H1 (cell line): Measurements from ENCODE around the gene MACROD2. TPM values are rescaled to one million over a fixed set of nuclear protein-coding genes. Genes with fewer than 3 reads are reported as not detected.

Source experiments
- CTCF ChIA-PET: fragments of 300-600 bp; sonication (Branson Sonifier 250); formaldehyde crosslinking; loops from one replicate; lab custom pipeline; 2021; ENCODE audit not compliant: partially characterized antibody; lab: Charles Lee
- POLR2A ChIA-PET: fragments of 300-600 bp; sonication (Branson Sonifier 250); formaldehyde crosslinking; loops from one replicate; lab custom pipeline; 2021; ENCODE audit warnings: inconsistent platforms; ENCODE audit not compliant: partially characterized antibody; lab: Charles Lee
- DNase-seq, 2 experiments: peaks; one replicate each; pipeline versions ENCODE4 v3.0.0 to v3.0.0-alpha.2; 2010 to 2022; ENCODE audit warnings: low spot score in 2 of 2, low read depth in 1 of 2, mixed read lengths in 1 of 2
- FAIRE-seq: peaks from 2 replicates; lab custom pipeline; 2011; peaks lifted over from hg19 to GRCh38; lab: Jason Lieb, UNC
- H2AFZ ChIP-seq: 2 replicates; pipeline ENCODE4 v1.8.1; 2012; ENCODE audit warnings: low read length, inconsistent platforms
- H2AK5ac ChIP-seq: 2 replicates; pipeline ENCODE4 v1.6.1; 2013; ENCODE audit warnings: low read depth, low read length
- H2BK120ac ChIP-seq: replicated peaks from 2 replicates; pipeline ENCODE3; 2013; ENCODE audit warnings: low read depth, low read length, inconsistent platforms
- H2BK12ac ChIP-seq: 2 replicates; pipeline ENCODE4 v1.6.1; 2013; ENCODE audit warnings: low read depth, low read length
- H2BK15ac ChIP-seq: 2 replicates; pipeline ENCODE4 v1.6.1; 2013; ENCODE audit warnings: low read length
- H2BK20ac ChIP-seq: 2 replicates; pipeline ENCODE4 v1.6.1; 2013; ENCODE audit warnings: low read length
- H2BK5ac ChIP-seq: 2 replicates; pipeline ENCODE4 v1.6.1; 2013; ENCODE audit warnings: low read depth, low read length
- H3K14ac ChIP-seq: 2 replicates; pipeline ENCODE4 v1.6.1; 2013; ENCODE audit warnings: inconsistent platforms; ENCODE audit not compliant: insufficient read length
- H3K18ac ChIP-seq: 2 replicates; pipeline ENCODE4 v1.6.1; 2013; ENCODE audit warnings: low read length; ENCODE audit errors: extremely low read depth
- H3K23ac ChIP-seq: 2 replicates; pipeline ENCODE4 v1.6.1; 2013; ENCODE audit warnings: inconsistent platforms; ENCODE audit not compliant: insufficient read length
- H3K23me2 ChIP-seq: 2 replicates; pipeline ENCODE4 v1.6.1; 2013; ENCODE audit warnings: low read depth, low read length
- H3K27ac ChIP-seq: 2 replicates; pipeline ENCODE4 v1.6.1; 2011; ENCODE audit warnings: low read depth, low read length, inconsistent platforms
- H3K27me3 ChIP-seq, 4 experiments: replicated peaks in 1 of 4; 1 replicate in 1 of 4; 2 replicates in 3 of 4; pipeline versions ENCODE4 v1.6.1 to v1.8.1; 2011 to 2013; ENCODE audit warnings: low read length in 3 of 4, mild to moderate bottlenecking in 3 of 4, inconsistent platforms in 2 of 4, mixed read lengths in 2 of 4, moderate library complexity in 1 of 4; ENCODE audit not compliant: control insufficient read depth in 3 of 4, insufficient read depth in 3 of 4; ENCODE audit errors: extremely low read depth in 1 of 4
- H3K36me3 ChIP-seq, 4 experiments: 2 replicates each; pipeline versions ENCODE4 v1.6.1 to v1.8.1; 2011 to 2013; ENCODE audit warnings: mild to moderate bottlenecking in 4 of 4, low read length in 3 of 4, moderate library complexity in 2 of 4, control low read depth in 1 of 4, inconsistent platforms in 1 of 4; ENCODE audit not compliant: insufficient read depth in 4 of 4, control insufficient read depth in 2 of 4
- H3K4ac ChIP-seq: replicated peaks from 2 replicates; pipeline ENCODE3; 2013; ENCODE audit warnings: low read length, low read depth, mixed read lengths, inconsistent platforms; ENCODE audit not compliant: insufficient read length
- H3K4me1 ChIP-seq, 4 experiments: replicated peaks in 1 of 4; 1 replicate in 1 of 4; 2 replicates in 3 of 4; pipeline versions ENCODE4 v1.6.1 to v1.8.1; 2011 to 2013; ENCODE audit warnings: low read length in 3 of 4, inconsistent platforms in 2 of 4, mixed read lengths in 1 of 4; ENCODE audit not compliant: insufficient read depth in 4 of 4, control insufficient read depth in 3 of 4
- H3K4me2 ChIP-seq, 2 experiments: 2 replicates each; pipeline versions ENCODE4 v1.6.1 to v1.8.1; 2011 to 2013; ENCODE audit warnings: low read depth in 2 of 2, low read length in 2 of 2, control low read depth in 1 of 2, inconsistent platforms in 1 of 2, mild to moderate bottlenecking in 1 of 2; ENCODE audit not compliant: insufficient read depth in 1 of 2
- H3K4me3 ChIP-seq, 4 experiments: fragments of 200-600, 300-600 bp in 1 of 4; sonication (generic), shearing (Covaris generic), sonication (Bioruptor Twin) in 1 of 4; 2 replicates each; pipeline versions ENCODE4 v1.5.1 to v1.8.1; 2011 to 2016; ENCODE audit warnings: low read length in 4 of 4, low read depth in 3 of 4, control low read depth in 2 of 4, inconsistent platforms in 2 of 4, mild to moderate bottlenecking in 2 of 4, mixed read lengths in 1 of 4, moderate library complexity in 1 of 4; ENCODE audit not compliant: insufficient read depth in 2 of 4; ENCODE audit errors: extremely low read depth in 1 of 4
- H3K56ac ChIP-seq: replicated peaks from 2 replicates; pipeline ENCODE3; 2013; ENCODE audit warnings: low read depth, mild to moderate bottlenecking, mixed read lengths, low read length, inconsistent platforms; ENCODE audit not compliant: insufficient read length
- H3K79me1 ChIP-seq: 2 replicates; pipeline ENCODE4 v1.6.1; 2013; ENCODE audit warnings: low read depth, low read length, control low read depth
- H3K79me2 ChIP-seq, 2 experiments: 2 replicates each; pipeline versions ENCODE4 v1.6.1 to v1.8.1; 2012 to 2013; ENCODE audit warnings: low read length in 2 of 2, mild to moderate bottlenecking in 2 of 2, inconsistent platforms in 1 of 2; ENCODE audit not compliant: insufficient read depth in 2 of 2, control insufficient read depth in 1 of 2
- H3K9ac ChIP-seq, 4 experiments: replicated peaks in 1 of 4; 1 replicate in 1 of 4; 2 replicates in 3 of 4; pipeline versions ENCODE4 v1.6.1 to v1.8.1; 2011 to 2013; ENCODE audit warnings: low read depth in 3 of 4, low read length in 3 of 4, control low read depth in 2 of 4, mild to moderate bottlenecking in 2 of 4, moderate library complexity in 2 of 4, inconsistent platforms in 1 of 4; ENCODE audit errors: extremely low read depth in 1 of 4
- H3K9me3 ChIP-seq, 2 experiments: 2 replicates each; pipeline versions ENCODE4 v1.6.1 to v1.8.1; 2012 to 2013; ENCODE audit warnings: mild to moderate bottlenecking in 2 of 2, moderate library complexity in 2 of 2, control low read depth in 1 of 2, inconsistent platforms in 1 of 2, low read depth in 1 of 2, low read length in 1 of 2, mixed read lengths in 1 of 2; ENCODE audit not compliant: insufficient read depth in 2 of 2
- H4K20me1 ChIP-seq, 2 experiments: replicated peaks in 1 of 2; 2 replicates each; pipeline versions ENCODE3 to v1.8.1; 2011 to 2013; ENCODE audit warnings: inconsistent platforms in 2 of 2, low read length in 2 of 2, mild to moderate bottlenecking in 1 of 2; ENCODE audit not compliant: insufficient read depth in 2 of 2, control insufficient read depth in 1 of 2
- H4K5ac ChIP-seq: 2 replicates; pipeline ENCODE4 v1.6.1; 2013; ENCODE audit warnings: low read length, low read depth, mixed read lengths, inconsistent platforms; ENCODE audit not compliant: insufficient read length
- H4K8ac ChIP-seq: 2 replicates; pipeline ENCODE4 v1.8.0; 2013; ENCODE audit warnings: mild to moderate bottlenecking, moderate library complexity, low read length, inconsistent platforms; ENCODE audit not compliant: insufficient read depth; ENCODE audit errors: extremely low read depth
- H4K91ac ChIP-seq: replicated peaks from 2 replicates; pipeline ENCODE3; 2013; ENCODE audit warnings: low read length, mixed read lengths, inconsistent platforms; ENCODE audit not compliant: insufficient read length
- ASH2L ChIP-seq: fragments of 200-600, 300-600 bp; sonication (generic); IDR thresholded peaks from one replicate; pipeline ENCODE4 v1.7.1; 2017; ENCODE audit warnings: low read length
- CHD1 ChIP-seq: IDR thresholded peaks from 2 replicates; pipeline ENCODE4 v1.6.1; 2012; ENCODE audit warnings: low read depth, low read length, improper control_type of control experiment
- CHD2 ChIP-seq: IDR thresholded peaks from 2 replicates; pipeline ENCODE4 v1.6.1; 2012; ENCODE audit warnings: low read length, improper control_type of control experiment
- KDM4A ChIP-seq: IDR thresholded peaks from one replicate; pipeline ENCODE4 v1.7.1; 2012; ENCODE audit warnings: low read depth, mild to moderate bottlenecking, moderate library complexity, low read length, inconsistent platforms; ENCODE audit not compliant: severe bottlenecking
- MAX ChIP-seq: IDR thresholded peaks from 2 replicates; pipeline ENCODE4 v1.6.1; 2012; ENCODE audit warnings: inconsistent platforms
- NANOG ChIP-seq: IDR thresholded peaks from 2 replicates; pipeline ENCODE4 v1.6.1; 2011; ENCODE audit warnings: low read length, low read depth, mild to moderate bottlenecking, inconsistent platforms; ENCODE audit not compliant: insufficient read depth, poor library complexity, severe bottlenecking
- PHF8 ChIP-seq: fragments of 200-600 bp; sonication (generic); conservative IDR thresholded peaks from 2 replicates; pipeline ENCODE4 v1.7.1; 2012; ENCODE audit warnings: low read depth, mild to moderate bottlenecking, inconsistent platforms, low read length, moderate library complexity
- SAP30 ChIP-seq: fragments of 300-600 bp; sonication (generic); IDR thresholded peaks from 2 replicates; pipeline ENCODE4 v1.7.1; 2012; ENCODE audit warnings: low read length, moderate library complexity, mild to moderate bottlenecking, inconsistent platforms; ENCODE audit not compliant: insufficient read depth, insufficient replicate concordance
- SIRT6 ChIP-seq: IDR thresholded peaks from one replicate; pipeline ENCODE4 v1.7.1; 2012; ENCODE audit warnings: low read length, inconsistent platforms
- SP4 ChIP-seq: IDR thresholded peaks from 2 replicates; pipeline ENCODE4 v1.6.1; 2012; ENCODE audit warnings: low read length, inconsistent platforms
- SRF ChIP-seq: IDR thresholded peaks from 2 replicates; pipeline ENCODE4 v1.6.1; 2011; ENCODE audit warnings: mild to moderate bottlenecking, low read depth, low read length, moderate library complexity
- USF2 ChIP-seq: IDR thresholded peaks from 2 replicates; pipeline ENCODE4 v1.6.1; 2011; ENCODE audit warnings: low read length, improper control_type of control experiment
- YY1 ChIP-seq: IDR thresholded peaks from 2 replicates; pipeline ENCODE4 v1.6.1; 2011; ENCODE audit warnings: low read depth, mild to moderate bottlenecking, low read length
- WGBS, 2 experiments: shearing (Covaris generic) in 1 of 2; methylation state at CpG; one replicate each; pipeline versions ENCODE4 v1.1.6 to v1.1.7; 2013 to 2015; ENCODE audit warnings: low lambda C conversion rate in 2 of 2, mixed read lengths in 2 of 2, inconsistent platforms in 1 of 2, low coverage in 1 of 2, missing lambda C conversion rate in 1 of 2; ENCODE audit not compliant: insufficient replicate concordance in 2 of 2, insufficient coverage in 1 of 2, insufficient read length in 1 of 2; ENCODE audit errors: extremely low coverage in 1 of 2, missing lambda C conversion rate in 1 of 2; 5-methylcytosine and 5-hydroxymethylcytosine counted together
- polyA plus RNA-seq, 7 experiments: library from polyadenylated mRNA; depleted of rRNA in 3 of 7; stranded (reverse) in 5 of 7; unstranded in 2 of 7; fragments of >200 nt in 5 of 7; fragments of 200-250 nt in 2 of 7; gene quantifications; 1 replicate in 5 of 7; 2 replicates in 1 of 7; 4 replicates in 1 of 7; pipeline versions ENCODE4 v1.2.1 to v1.2.3, GENCODE V29; 2011 to 2013; ENCODE audit warnings: missing spikeins in 2 of 7, mixed read lengths in 2 of 7
- total RNA-seq: library from RNA; stranded (reverse); fragmentation: NEBNext Ultra II Directional; extraction: Animal tissue kit (Norgen Biotek cat#: 25700); gene quantifications from 2 replicates; pipeline ENCODE4 v1.2.1, GENCODE V29; 2021

MACROD2 gene
- total and polyA plus RNA-seq, 2 of the 8 experiments (the other 6 are each of a cell fraction or from before 2014, with no cell fraction given), result 0.70 to 3.9 TPM

- 83% methylated on average over 3 of the region's 3 CpGs; no CpG with 5 or more reads in 1 of the 2 experiments for WGBS, 2 experiments
- no peaks in the 10 kb centered on the region for H3K23me2 ChIP-seq
- H3K79me1 ChIP-seq, result no peaks in the 10 kb centered on the region
- H3K9ac ChIP-seq, result no peak overlapping the region
- DNase-seq (no peak), FAIRE-seq (no peak)
- no peak overlapping the region for H4K8ac ChIP-seq
- no peak overlapping the region for H2BK12ac ChIP-seq
- H3K4me1 ChIP-seq, result peaks cover 0 to 8% (median 3%) of the 10 kb centered on the region in 4 experiments; a peak in 3 of 7 replicates
- no peak overlapping the region for H4K91ac ChIP-seq
- H3K14ac ChIP-seq, result no peak overlapping the region
- no peak overlapping the region for H4K5ac ChIP-seq
- no peaks in the 10 kb centered on the region for H3K36me3 ChIP-seq
- no peaks in the 10 kb centered on the region for H3K27me3 ChIP-seq
- no peak overlapping the region for H2AK5ac ChIP-seq
- no peak overlapping the region for H2BK20ac ChIP-seq
- H3K27ac ChIP-seq, result no peak overlapping the region
- H3K4ac ChIP-seq, result no peak overlapping the region
- no peak overlapping the region for H3K23ac ChIP-seq
- H3K4me2 ChIP-seq, result no peak overlapping the region
- no peaks in the 10 kb centered on the region for H3K9me3 ChIP-seq
- H3K18ac ChIP-seq, result no peak overlapping the region
- ChIA-PET POLR2A (no interaction called here), CTCF (no interaction called here)
- H3K4me3 ChIP-seq, result no peak overlapping the region
- H2BK5ac ChIP-seq, result no peak overlapping the region
- H3K56ac ChIP-seq, result no peak overlapping the region
- H2BK120ac ChIP-seq, result no peak overlapping the region
- H3K79me2 ChIP-seq, result no peaks in the 10 kb centered on the region
- H4K20me1 ChIP-seq, result no peaks in the 10 kb centered on the region
- no peak overlapping the region for H2BK15ac ChIP-seq
- no peak overlapping the region for H2AFZ ChIP-seq
- no peak for TF ChIP-seq MAX
- TF ChIP-seq PHF8, result no peak
- TF ChIP-seq CHD1, result no peak
- TF ChIP-seq CHD2, result no peak
- TF ChIP-seq SAP30, result no peak
- no peak for TF ChIP-seq SP4
- TF ChIP-seq NANOG, result no peak
- no peak for TF ChIP-seq YY1
- TF ChIP-seq SRF, result no peak
- TF ChIP-seq ASH2L, result no peak
- no peak for TF ChIP-seq USF2
- no peak for TF ChIP-seq SIRT6
- TF ChIP-seq KDM4A, result no peak
Observed at GRCh38 chr20:14413835-14414234, 418.5 kb downstream of the MACROD2 start.
